Activated CD8-positive, alpha-beta memory T cell treated with anti-CD3 and anti-CD28 coated beads, Interleukin-2, amount 50 U/mL, for 1 hour (primary cell): ENCODE results near the gene CTDP1.
"Not testable (repeated sequence)": the region's sequence is repeated elsewhere in the genome, so short reads cannot be mapped to it uniquely, and the experiment has no call there.

Experiments used
- DNase-seq: peaks from one replicate; pipeline ENCODE4 v3.0.0-alpha.2; 2020; ENCODE audit errors: extremely low read depth

CTDP1 gene

GRCh38 chr18:79744625-79745024 lies 65.0 kb downstream of the CTDP1 start:
- DNase-seq = no peak

- no peak for DNase-seq
These were observed 67.1 kb downstream of the CTDP1 start for GRCh38 chr18:79746730-79747129.

GRCh38 chr18:79747156-79747845 lies 67.7 kb downstream of the CTDP1 start:
- DNase-seq = no peak

GRCh38 chr18:79748321-79749180 lies 68.9 kb downstream of the CTDP1 start:
- DNase-seq = no peak

- no peak for DNase-seq
These were observed 69.9 kb downstream of the CTDP1 start for GRCh38 chr18:79749251-79750191.

- DNase-seq = no peak
These were observed 71.5 kb downstream of the CTDP1 start for GRCh38 chr18:79750980-79751571.

GRCh38 chr18:79751918-79752578 lies 72.4 kb downstream of the CTDP1 start:
- not testable (repeated sequence) for DNase-seq

- not testable (repeated sequence) for DNase-seq
These were observed 73.3 kb downstream of the CTDP1 start for GRCh38 chr18:79752946-79753345.

GRCh38 chr18:79753391-79753851 lies 73.8 kb downstream of the CTDP1 start:
- DNase-seq = no peak

- no peak for DNase-seq
These were observed 74.6 kb downstream of the CTDP1 start for GRCh38 chr18:79754022-79754761.

- DNase-seq = no peak
These were observed 75.3 kb downstream of the CTDP1 start for GRCh38 chr18:79754831-79755351.

GRCh38 chr18:79755496-79756142 lies 76.0 kb downstream of the CTDP1 start:
- no peak for DNase-seq

GRCh38 chr18:79756143-79756500 lies 76.5 kb downstream of the CTDP1 start:
- no peak for DNase-seq

- no peak for DNase-seq
These were observed 77.2 kb downstream of the CTDP1 start for GRCh38 chr18:79756826-79757225.

- DNase-seq = no peak
These were observed 80.7 kb downstream of the CTDP1 start for GRCh38 chr18:79760348-79760747.

- no peak for DNase-seq
These were observed 81.3 kb downstream of the CTDP1 start for GRCh38 chr18:79760881-79761280.

GRCh38 chr18:79763407-79763806 lies 83.8 kb downstream of the CTDP1 start:
- no peak for DNase-seq

GRCh38 chr18:79764131-79764530 lies 84.5 kb downstream of the CTDP1 start:
- no peak for DNase-seq

GRCh38 chr18:79765491-79766245 lies 86.1 kb downstream of the CTDP1 start:
- DNase-seq = no peak
